IPS-NIHi11 (cell line): ENCODE results near the gene FCER1A.
"Not testable (repeated sequence)": the region's sequence is repeated elsewhere in the genome, so short reads cannot be mapped to it uniquely, and the experiment has no call there.

Experiments used
- DNase-seq: peaks from one replicate; pipeline ENCODE4 v3.0.0; 2012; ENCODE audit warnings: mixed read lengths, low spot score

FCER1A gene

DNA sequence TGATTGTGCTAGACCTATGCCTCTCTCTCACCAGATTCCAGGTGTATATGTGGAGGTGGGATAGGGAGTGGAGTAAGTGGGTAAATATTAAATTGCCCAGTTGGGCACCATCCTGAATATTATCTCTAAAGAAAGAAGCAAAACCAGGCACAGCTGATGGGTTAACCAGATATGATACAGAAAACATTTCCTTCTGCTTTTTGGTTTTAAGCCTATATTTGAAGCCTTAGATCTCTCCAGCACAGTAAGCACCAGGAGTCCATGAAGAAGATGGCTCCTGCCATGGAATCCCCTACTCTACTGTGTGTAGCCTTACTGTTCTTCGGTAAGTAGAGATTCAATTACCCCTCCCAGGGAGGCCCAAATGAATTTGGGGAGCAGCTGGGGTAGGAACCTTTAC, at the start of gene FCER1A:
Gene FCER1A (plus strand): TSS at position 242 of the 400 bp plus-strand sequence. CDS start 29 bp downstream, at position 271.
- no peak for DNase-seq

DNA sequence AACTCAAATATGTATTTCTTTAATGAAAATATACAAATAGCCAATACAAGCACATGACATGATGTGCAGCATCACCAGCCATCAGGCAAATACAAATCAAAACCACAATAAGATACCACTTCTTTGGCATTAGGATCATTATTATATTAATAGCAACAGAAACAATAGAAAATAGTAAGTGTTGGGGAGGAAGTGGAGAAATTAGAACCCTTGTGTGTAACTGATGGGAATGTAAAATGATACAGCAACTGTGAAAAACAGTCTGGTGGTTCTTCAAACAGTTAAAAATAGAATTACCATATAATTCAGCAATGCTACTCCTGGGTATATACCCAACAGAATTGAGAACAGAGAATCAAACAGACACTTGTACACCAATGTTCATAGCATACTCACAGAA, 40.8 kb upstream of the FCER1A start:
- DNase-seq: no peak

DNA sequence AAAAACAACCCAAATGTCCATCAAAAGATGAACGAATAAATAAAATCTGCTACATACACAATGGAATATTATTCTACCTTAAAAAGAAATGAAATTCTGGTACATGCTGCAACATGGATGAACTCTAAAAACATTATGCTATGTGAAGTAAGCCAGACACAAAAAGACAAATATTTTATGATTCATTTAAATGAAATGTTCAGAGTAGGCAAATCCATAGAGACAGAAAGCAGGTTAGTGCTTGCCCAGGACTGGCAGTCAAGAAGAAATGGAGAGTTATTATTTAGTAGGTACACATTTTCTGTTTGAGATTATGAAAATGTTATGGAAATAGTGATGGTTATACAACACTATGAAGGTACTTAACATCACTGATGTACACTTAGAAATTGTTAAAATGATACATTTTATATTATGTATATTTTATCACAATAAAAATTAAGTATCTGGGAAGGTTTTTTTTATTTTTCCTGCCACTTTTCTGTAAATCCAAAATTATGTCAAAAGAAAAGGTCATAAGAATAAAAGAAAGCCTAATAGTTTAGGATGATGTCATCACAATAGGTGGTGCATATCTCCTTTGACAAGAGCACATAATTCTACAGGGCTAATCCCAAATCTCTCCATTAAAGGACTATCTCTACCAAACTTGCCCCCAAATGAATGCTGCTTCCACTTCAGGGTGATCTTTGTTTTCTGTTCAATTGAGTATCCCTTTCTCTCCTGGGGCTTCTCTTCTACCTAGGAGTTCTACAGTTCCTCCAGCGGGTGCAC, 40.2 kb upstream of the FCER1A start:
- DNase-seq: no peak

DNA sequence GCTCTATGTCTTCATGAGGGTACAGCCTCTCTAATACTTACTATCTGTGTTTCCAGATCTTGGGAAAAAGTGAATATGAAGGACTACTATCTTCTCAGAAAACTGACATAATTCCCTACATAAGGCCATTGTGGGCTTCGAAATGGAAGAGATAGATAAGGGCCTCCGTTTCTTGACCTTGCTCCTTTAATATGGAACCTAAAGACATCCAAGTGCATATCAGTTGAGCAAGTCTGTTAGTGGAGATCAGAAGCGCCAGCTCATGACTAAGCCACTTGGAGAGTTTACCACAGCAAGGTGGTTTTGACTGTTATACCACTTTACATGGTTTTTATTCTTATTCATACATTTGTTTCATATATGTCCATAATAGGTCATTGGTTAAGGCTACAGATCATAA, 35.3 kb upstream of the FCER1A start:
- DNase-seq: no peak

DNA sequence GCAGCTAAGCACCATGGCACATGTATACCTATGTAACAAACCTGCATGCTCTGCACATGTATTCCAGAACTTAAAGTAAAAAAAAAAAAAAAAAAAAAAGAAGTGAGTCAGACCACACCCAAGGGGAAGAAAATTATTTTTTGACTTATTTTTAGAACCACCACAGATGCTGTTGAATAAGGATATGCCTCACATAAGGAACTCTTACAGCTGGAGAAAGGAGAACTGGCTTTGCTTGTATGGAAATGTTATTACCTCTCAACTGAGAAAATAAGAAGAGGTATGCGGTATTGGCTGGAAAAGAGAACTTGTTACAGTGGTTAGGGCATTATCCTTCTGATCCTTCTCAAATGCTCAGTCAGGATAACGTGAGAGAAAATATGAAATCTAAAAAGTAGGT, 27.5 kb upstream of the FCER1A start:
- DNase-seq: no peak

DNA sequence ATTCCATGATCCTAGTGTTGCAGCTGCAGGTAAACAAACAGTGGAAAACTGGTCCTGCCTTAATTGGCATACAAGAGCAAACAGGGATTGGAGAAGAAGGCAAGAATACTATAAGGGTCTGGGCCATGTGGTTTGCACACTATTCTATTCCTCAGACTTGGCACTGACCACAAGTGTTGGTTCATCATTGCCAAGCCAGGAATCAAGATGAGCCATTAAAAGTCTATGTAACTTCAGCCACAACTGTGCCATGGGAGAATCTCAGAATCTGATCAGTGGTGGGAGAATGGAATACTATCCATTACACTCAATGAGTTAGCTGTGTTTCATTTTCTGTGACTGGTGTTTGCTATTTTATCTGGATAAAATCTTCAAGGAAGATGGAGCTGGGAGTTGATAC, 26.2 kb upstream of the FCER1A start:
- no peak for DNase-seq

DNA sequence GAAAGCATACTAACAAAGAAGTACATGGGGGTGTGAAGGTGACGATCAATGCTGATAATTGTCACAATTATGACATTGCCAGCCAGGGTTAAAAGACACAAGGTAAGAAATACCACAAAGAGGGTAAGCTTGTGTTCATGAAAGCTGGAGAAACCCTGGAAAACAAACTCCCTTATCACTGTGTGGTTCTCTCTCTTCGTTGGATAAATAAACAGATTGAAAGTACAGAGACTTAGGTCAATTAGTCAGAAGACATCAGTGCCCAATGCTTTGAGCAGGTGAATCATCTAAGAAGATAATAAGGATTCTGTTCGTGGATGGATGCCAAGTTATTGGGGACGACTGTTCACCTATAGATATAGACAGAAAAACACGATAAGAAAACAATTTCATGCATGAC, 22.4 kb upstream of the FCER1A start:
- no peak for DNase-seq

DNA sequence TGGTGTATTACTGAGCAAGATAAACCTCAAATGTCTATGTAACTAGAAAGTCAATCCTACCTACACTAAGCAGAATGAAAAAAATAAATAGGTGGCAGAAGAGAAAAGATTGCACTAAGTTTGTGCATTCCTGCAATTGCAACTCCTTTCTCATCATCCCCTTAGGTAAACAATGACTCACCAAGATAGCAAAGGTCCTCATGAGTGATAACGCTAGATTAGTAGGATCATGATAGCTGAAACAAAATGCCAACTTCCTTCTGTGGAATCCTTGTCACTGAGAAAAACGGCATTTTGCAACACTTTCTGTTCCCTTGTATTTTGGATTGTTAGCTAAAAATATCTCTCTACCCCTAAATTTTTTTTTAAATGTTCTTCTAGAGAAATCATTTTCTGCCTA, 20.0 kb upstream of the FCER1A start:
- DNase-seq: no peak

DNA sequence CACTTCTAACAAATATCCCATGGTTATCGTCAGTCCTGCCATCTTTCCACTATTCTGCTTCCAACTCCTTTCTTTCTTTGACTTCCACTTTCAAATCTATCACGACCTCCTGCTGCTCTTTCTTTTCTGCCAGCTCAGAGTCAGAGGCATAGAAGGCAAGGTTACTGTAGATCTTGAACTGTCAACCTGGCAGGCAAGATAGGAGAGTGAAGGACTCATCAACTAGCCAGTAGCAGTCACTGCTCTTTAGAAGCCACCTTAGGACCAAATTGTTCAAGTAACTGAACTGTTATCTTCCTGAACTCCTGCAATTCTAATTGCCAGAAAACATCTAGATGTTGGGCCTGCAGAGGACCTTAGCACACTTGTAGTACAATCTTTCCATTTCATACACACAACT, 13.1 kb upstream of the FCER1A start:
- DNase-seq: no peak

DNA sequence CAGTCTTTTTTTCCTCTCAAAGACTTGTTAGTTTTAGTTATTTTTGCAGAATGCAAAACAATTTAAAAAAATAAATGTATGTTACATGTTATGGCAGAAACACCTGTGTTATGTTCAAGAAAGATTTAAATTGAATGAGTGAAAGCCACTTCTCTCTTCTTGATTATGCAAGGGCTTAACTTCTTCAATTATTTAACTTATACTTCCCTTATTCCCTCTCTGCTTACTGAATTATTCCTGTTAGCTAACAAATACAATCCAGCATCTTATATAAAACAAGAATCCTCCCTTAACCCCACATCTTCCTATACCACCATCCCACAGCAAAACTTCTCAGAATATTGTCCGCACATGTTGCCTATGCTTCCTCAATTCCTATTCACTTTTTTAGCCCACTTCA, 10.7 kb upstream of the FCER1A start:
- no peak for DNase-seq

DNA sequence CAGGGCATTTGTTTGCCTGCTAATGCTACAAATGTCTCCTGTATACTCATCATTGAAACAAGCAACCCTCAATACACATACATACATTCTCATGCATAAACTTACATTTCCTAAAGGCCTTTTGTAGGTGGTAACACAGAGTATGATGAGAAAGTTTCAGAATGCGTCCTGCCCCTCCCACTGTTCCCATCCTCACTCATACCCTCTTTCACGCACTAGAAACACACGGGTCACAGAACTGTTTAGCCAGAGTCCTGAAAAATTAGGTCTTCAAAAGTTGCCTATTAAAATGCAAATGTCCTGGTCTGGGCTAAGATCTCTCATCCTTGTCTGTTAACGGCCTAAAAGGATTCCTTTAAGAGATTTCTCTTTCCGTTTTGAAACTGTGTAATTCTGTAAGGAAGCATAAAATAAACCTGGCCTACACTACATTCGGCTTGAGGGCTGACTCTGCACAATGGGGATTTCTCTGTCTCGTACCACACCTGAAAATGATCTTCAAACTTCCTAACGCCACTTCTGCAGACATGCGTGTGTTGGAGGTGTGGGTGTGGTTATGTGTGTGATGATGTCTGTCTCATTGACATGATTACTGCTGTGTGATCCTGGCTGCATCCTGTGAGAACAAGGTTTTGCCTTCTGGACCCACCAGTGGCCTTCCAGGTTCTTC, 5.3 kb upstream of the FCER1A start:
- no peak for DNase-seq

DNA sequence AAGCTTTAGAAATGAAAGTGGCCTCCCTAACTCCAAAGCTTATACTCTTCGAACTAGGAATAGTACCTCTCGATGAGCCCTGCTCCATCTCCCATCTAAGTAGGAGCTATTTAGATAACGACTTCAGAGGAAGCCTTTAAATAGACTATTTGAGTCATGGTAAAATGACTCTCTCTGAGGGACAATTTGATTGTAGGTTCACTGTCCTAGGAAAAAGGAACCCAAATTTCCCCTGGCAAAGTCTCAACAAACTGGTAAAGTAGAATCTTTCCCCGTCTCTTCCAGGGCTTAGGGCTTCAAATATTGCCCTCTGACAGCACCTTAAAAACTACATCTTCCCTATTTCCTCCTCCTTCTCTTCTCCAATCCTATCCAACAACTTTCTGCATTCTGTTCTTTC, 2.0 kb upstream of the FCER1A start:
- no peak for DNase-seq

DNA sequence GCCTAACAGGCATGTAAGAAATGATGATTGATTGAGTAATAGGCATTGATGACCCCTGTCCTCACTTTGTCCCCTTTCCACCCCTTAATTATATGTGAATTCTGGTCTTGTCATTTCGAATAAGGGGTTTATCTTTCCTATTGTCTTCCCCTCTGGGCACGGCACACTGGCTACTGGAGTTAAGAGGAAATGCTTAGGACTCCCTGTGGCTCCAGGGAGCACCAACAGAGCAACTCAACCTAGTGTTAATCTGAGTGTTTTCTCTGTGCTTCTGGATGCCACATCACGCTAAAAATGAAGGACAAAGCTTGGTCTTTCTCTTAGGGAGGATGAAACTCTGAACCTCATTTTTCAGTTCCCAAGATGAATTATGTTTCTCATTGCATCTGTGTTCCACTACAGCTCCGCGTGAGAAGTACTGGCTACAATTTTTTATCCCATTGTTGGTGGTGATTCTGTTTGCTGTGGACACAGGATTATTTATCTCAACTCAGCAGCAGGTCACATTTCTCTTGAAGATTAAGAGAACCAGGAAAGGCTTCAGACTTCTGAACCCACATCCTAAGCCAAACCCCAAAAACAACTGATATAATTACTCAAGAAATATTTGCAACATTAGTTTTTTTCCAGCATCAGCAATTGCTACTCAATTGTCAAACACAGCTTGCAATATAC, 5.3 kb downstream of the FCER1A start:
- DNase-seq: peak; percentile 11

DNA sequence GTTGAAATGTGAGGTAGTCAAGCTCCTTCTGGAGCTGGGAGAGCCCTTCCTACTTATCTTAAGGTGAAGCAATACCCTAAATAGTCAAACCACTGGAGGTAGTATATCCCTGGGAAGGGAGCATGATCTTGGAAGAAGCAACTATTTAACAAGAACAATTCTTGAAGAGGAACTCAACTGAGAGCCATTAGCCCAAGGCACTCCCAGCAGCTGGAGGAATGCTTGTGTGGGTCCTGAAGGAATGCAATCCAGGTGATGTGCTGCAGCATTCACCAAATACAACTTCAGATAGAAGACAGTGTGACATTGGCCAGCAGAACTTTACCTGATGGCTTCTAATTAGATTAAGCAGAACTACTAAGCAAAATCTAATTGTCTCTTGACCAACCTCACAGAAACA, 9.5 kb downstream of the FCER1A start:
- DNase-seq: peak; percentile 6

DNA sequence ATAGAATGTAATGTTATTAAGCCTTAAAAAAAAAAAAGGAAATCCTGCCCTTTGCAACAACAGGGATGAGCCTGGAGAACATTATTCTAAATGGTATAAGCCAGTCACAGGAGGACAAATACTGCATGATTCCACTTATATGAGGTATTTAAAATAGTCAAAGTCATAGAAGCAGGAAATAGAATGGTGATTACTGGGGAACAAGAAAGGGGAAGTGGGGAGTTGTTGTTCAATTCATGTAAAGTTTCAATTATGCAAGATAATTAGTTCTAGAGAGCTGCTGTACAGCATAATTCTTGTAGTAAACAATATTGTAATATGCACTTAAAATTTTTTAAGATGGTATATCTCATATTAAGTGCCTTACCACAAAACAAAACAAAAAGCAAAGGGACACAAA, 13.2 kb downstream of the FCER1A start:
- DNase-seq: no peak

DNA sequence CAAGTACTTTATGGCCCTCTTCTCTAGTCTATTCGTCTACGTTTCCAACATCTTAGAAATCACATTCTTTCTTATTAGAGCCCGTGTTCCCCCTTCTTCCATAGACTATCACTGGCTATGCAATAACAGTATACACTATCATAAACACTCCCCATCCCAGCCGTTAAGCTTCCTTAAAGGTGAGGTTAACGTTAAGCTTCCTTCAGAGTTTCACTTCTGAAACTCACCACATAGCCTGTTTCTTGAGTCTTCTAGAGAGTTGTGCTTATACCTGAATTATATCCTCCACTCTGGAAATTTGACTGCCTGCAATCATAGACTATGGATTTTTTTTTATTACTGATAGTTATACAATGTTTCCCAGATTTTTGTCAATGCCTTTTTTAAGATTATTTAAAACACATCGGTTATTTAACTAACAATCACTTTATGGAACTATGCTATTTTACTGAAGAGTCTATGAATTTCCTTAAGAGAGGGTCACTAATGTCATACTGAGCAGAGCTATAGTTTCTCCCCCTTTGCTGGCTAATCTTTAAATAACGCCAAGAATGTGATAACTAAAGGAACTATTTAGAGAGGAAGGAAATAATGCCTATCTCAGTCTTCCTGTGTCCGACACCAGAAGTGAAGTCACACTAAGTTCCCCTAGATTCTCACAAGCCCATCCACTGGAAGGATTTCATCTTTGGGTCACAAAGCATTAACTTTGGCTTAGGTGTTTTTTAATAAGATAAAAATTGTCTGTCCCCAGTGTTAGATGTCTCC, 16.8 kb downstream of the FCER1A start:
- no peak for DNase-seq

DNA sequence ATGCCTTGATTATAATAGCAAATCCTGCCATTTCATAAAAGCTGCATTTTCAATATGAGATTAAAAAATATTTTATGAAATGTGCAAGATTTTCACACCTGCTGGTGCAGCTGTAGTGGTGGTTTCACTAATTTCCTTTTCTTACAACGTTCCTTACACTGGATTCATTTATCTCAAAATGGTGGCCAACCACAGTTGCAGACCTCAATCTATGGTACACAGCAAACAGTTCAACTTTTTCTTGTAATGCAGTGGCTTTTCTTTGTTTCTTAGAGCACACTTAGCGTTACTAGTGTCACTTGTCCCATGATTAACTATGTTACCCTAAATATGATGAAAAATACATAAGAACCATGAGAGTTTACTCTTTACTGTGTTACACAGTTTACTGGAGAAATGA, 32.7 kb downstream of the FCER1A start:
- no peak for DNase-seq

DNA sequence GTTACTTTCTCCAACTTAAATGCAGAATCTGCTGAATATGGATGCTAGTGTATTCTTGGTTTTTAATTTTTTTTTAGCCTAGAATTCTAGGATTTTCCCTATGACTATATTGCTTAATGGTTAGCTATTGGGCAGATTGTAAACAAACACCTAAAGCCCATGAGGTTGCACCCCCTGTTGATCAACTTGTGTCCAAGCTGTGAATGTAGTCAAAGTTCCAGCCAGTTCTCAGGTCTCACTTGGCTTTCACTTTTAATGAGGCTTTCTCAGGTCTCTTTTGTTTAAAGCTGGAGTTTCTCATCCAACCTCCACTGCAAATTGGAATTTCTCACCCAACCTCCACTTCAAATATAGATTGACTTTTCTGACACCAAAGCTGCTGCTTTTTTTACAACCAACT, 35.9 kb downstream of the FCER1A start:
- no peak for DNase-seq

DNA sequence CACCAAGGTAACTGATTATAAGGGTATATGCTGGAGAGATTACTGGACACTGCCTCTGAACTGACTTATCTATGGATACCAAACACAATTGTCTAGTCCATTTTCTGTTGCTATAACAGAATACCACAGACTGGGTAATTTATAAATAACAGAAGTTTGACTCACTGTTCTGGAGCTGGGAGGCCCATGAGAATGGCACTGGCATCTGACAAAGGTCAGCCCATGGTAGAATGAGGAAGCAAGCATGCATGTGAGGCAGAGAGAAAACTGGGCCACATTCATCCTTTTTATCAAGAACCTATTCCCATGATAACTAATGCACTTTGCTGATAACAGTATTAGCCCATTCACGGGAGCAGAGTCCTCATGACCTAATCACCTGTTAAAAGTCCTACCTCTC, 37.4 kb downstream of the FCER1A start:
- DNase-seq: no peak

DNA sequence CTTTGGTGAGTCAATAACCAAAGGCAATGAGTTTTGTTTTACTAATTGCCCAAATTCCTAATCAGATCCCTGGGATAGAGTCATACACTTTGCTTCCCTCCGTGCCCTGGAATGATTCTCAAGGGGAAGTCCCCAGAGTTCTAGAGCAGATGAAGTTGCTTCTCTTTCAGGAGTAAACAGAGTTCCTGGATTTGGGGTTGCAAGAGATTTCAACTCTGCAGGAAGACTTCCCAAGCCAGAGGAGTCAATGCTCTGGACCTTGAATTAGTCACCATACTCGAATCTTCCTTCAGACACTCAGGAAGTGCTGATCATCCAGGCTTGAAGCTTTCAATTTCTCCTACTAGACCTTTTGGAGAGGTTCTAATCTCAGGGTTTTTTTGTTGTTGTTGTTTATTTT, 39.6 kb downstream of the FCER1A start:
- no peak for DNase-seq

DNA sequence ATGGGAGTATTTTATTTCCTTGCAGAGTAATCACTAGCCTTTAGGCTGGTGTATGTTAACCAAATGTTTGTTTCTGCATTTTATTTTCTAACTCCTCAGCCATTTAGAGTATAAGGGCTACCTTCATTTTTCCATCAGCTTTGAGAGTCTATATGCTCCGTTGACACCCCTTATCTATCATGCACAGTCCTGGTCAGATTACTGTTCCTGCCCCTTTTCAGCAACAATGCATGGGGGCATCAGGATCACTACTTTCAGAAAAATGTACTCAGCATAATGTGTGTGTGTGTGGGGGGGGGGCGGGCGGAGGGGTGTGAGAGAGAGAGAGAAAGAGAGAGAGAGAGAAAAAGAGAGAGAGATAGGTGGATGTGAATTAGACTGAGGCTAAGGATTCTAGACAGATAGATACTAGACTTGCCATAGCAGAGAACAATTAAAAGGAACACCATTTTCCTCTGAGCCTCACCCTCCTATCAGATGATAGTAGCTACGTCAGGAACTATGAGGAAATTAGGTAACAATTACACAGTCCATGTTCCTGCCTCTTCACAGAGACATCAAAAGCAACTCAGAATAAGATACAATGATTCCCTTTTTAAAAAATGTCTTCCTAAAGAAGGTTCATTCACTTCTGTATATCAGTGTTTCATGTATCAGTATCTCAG, 40.8 kb downstream of the FCER1A start:
- DNase-seq: no peak

DNA sequence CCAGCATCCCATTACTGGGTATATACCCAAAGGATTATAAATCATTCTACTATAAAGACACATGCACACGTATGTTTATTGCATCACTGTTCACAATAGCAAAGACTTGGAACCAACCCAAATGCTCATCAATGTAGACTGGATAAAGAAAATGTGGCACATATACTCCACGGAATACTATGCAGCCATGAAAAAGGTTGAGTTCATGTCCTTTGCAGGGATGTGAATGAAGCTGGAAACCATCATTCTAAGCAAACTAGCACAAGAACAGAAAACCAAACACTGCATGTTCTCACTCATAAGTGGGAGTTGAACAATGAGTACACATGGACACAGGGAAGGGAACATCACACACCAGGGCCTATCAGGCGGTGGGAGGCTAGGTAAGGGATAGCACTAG, 47.2 kb downstream of the FCER1A start:
- DNase-seq: not testable (repeated sequence)
